IPS-18c (cell line): ENCODE measurements around the gene KRR1.
"Not testable (repeated sequence)": the region's sequence is repeated elsewhere in the genome, so short reads cannot be mapped to it uniquely, and the experiment has no call there.

Experiments used
- H3K4me3 ChIP-seq: 2 replicates; pipeline ENCODE4 v1.7.0; 2013; ENCODE audit warnings: low read depth, mild to moderate bottlenecking, low read length, moderate library complexity; ENCODE audit not compliant: insufficient read depth
- H3K9me3 ChIP-seq: one replicate; pipeline ENCODE4 v1.6.1; 2013; ENCODE audit warnings: mild to moderate bottlenecking, low read length, moderate library complexity; ENCODE audit not compliant: control insufficient read depth, insufficient read depth

Gene KRR1

DNA sequence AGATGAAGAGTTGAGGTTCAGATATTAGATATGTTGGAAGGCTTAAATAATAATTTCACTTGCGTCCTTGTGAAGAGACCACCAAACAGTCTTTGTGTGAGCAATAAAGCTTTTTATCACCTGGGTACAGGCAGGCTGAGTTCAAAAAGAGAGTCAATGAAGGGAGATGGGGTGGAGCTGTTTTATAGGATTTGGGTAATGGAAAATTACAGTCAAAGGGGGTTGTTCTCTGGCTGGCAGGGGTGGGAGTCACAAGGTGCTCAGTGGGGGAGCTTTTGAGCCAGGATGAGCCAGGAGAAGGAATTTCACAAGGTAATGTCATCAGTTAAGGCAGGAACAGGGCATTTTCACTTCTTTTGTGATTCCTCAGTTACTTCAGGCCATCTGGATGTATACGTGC, 27.0 kb downstream of the KRR1 start:
- H3K9me3 ChIP-seq, H3K4me3 ChIP-seq: not testable (repeated sequence)

DNA sequence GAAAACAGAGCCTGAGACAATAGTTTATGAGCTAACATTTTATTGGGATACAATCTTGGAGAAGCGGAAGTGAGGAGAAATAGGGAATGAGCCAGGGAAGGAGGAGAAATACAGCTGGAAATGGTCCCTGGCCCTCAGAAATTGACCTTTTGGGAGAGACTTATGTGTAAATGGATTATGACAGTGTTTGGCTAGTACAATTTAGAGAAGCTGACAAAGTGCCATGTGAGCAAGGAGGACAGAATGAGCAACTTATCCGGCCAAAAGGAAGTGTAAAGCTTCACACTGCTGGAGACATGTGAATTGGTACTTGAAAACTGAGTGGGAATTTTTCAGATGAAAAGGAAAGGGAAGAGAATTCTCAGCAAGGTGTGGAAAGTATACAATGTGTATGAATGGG, 28.0 kb downstream of the KRR1 start:
- Histone ChIP-seq H3K4me3 (no peak overlapping the region), H3K9me3 (no peaks in the 10 kb centered on the region)

GRCh38 chr12:75482646-75483045, 28.8 kb downstream of the KRR1 start:
- Histone ChIP-seq H3K9me3 (no peaks in the 10 kb centered on the region), H3K4me3 (no peak overlapping the region)

- no peak overlapping the region for H3K4me3 ChIP-seq
These were observed 29.6 kb downstream of the KRR1 start for GRCh38 chr12:75481774-75482173.

DNA sequence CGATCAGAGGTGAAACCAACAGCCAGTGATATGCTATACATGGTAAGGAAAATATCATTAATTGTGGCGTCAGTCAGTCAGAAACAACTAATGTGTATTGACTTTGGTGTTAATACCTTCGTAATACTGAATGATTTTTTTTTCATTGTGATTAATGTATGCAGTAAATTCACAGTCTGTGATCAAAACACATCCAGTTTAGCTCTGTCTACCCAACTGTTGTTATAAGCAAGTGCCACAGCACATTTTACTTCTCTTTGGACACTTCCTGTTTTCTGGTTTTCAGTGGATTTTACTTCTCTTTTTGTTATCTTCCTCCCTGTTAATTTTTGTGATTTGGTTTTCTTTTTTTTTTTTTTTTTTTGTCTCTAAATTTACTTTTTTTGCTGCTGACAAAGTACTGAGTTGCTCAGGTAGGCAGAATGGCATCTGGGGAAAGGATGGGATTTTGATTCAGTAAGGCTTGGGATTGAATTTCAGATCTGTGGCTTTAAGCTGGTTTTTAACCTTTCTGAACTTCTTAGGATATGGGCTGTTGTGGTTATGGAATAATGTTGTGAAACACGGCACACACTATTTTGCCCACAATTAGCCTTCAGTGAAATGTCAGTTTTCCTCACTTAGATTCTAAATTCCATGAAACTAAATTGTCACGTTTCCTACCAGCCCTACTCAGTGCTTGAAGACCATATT, 30.2 kb downstream of the KRR1 start:
- Histone ChIP-seq H3K9me3 (no peaks in the 10 kb centered on the region), H3K4me3 (no peak overlapping the region)

More at GRCh38 chr12:75481774-75482173, 29.6 kb downstream of the KRR1 start:
- H3K9me3 ChIP-seq: no peaks in the 10 kb centered on the region

- no peaks in the 10 kb centered on the region for H3K9me3 ChIP-seq
- H3K4me3 ChIP-seq: no peak within 1 kb of the TSS
These were observed 30.9 kb downstream of the KRR1 start, which contains the start of gene GLIPR1 for GRCh38 chr12:75480469-75480949. Gene GLIPR1 (plus strand): TSS chr12:75480755. CDS start chr12:75480881, 126 bp downstream.

- H3K9me3 ChIP-seq: no peaks in the 10 kb centered on the region
- no peak overlapping the region for H3K4me3 ChIP-seq
These were observed 31.4 kb downstream of the KRR1 start for GRCh38 chr12:75479963-75480461.

- no peak overlapping the region for H3K4me3 ChIP-seq
- no peaks in the 10 kb centered on the region for H3K9me3 ChIP-seq
These were observed 33.2 kb downstream of the KRR1 start for GRCh38 chr12:75478116-75478794.

DNA sequence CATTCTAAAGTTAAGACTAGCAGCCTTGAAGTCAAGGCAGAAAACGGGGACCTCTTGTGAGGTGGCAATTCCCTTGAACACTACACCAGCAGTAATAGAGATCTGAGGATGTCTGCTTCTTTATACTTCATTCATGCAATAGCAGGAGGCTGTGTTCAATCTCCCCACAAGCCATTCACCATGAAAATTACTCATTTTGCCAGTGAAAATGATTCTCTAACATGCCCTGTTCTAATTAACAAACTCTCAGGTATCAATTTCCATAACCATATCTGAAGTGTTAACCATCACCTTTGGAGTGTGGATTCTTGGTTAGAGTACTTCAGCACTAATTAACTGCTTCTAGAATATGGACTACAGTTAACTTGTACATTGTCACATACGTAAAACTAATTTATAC, 34.3 kb downstream of the KRR1 start:
- H3K4me3 ChIP-seq: no peak overlapping the region

DNA sequence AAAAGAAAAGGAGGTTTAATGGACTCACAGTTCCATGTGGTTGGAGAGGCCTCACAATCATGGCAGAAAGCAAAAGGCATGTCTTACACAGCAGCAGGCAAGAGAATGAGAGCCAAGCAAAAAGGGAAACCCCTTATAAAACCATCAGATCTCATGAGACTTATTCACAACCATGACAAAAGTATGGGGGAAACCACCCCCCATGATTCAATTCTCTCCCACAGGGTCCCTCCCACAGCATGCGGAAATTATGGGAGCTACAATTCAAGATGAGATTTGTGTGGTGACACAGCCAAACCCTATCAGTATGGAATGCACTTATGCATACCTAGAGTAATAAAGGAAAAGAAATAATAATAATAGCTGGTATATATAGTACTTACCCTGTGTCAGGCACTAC, 35.3 kb downstream of the KRR1 start:
- H3K4me3 ChIP-seq: no peak overlapping the region
- no peaks in the 10 kb centered on the region for H3K9me3 ChIP-seq

More for the DNA sequence above, 34.3 kb downstream of the KRR1 start:
- H3K9me3 ChIP-seq: no peaks in the 10 kb centered on the region

DNA sequence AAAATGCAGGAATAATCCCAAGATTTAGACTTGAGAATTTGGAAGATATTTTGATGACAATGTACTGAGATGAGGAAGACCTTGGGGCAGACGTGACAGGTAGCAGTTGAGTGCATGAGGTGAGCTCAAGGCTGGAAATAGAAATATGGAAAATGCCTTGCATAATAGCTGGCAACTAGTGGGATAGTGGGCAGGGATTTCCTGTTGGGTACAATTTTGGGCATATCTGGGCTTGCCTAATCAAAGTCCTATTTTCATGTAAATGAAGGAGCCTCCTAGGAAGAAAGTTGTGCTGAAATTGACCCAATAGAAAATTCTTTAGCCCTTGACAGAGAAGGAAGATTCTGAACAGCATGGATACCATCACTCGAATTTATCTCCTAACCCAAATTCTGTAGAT, 37.3 kb downstream of the KRR1 start:
- Histone ChIP-seq H3K4me3 (no peak overlapping the region), H3K9me3 (no peaks in the 10 kb centered on the region)

DNA sequence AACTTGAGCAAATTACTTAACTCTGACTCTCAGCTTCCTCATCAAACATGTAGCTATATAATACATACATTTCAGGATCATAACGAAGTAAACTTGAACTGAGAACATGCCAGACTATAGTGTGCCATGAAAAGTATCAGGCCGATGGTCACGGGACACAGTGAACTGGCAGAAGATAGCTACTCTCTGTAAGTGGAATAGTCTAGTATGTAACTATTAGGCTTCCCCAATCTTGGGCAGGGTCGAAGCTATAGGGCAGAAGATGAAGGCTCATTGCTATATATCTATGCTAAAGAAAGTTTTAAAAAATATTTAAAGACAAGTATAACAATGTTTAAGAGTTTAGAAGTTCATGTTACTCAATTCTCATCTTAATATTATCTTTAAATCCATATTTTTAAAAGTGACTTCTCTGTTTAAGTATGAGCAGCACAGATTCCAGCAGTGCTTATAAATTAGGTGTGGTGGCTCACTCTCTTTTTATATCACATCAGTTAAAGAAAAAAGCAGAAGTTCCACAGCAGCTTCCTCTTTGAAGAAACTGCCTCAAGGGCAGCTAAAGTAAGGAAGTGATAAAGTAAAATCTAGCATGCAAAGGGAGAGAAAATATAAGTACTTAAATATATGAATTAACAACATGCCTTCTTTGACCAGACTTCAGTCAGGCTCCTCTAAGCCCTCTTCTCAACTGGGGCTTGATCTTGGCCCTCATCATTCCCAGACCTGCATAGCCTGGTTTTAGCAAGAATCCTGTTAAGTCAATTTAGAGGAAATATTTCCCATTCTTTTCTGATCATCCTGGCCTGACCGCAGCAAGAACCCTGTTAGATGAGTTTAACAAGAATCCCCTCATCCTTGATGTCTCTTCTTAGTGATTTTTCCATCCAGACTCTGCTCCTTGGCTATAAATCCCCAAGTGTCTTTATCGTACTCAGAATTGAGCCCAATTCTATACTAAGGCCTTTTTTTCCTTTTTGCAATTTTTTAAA, 39.2 kb downstream of the KRR1 start:
- Histone ChIP-seq H3K9me3 (no peaks in the 10 kb centered on the region), H3K4me3 (no peak overlapping the region)

DNA sequence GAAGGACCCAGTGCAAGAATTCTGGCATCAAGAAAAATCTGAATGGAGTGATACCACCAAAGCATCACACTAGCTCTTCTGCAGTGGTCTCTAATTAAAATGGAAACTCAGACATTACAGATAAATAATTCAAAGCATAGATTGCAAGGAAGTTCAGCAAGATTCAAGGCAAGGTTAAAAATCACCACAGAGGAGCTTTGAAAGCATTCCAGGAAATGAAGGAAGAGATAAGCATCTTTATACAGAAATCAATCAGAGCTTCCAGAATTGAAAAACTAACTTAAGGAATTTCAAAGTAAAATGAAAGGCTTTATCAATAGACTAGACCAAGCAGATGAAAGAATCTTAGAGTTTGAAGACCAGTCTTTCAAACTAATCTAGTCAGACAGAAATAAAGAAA, 51.2 kb downstream of the KRR1 start:
- Histone ChIP-seq H3K9me3 (peaks cover 6% of the 10 kb centered on the region), H3K4me3 (no peak overlapping the region)

GRCh38 chr12:75459755-75460154, 51.7 kb downstream of the KRR1 start:
- no peak overlapping the region for H3K4me3 ChIP-seq
- H3K9me3 ChIP-seq: peaks cover 6% of the 10 kb centered on the region

GRCh38 chr12:75457866-75458265, 53.5 kb downstream of the KRR1 start:
- H3K9me3 ChIP-seq: not testable (repeated sequence)

GRCh38 chr12:75457191-75457590, 54.2 kb downstream of the KRR1 start:
- Histone ChIP-seq H3K4me3 (no peak overlapping the region), H3K9me3 (peaks cover 6% of the 10 kb centered on the region)

More at GRCh38 chr12:75457866-75458265, 53.5 kb downstream of the KRR1 start:
- H3K4me3 ChIP-seq: not testable (repeated sequence)

DNA sequence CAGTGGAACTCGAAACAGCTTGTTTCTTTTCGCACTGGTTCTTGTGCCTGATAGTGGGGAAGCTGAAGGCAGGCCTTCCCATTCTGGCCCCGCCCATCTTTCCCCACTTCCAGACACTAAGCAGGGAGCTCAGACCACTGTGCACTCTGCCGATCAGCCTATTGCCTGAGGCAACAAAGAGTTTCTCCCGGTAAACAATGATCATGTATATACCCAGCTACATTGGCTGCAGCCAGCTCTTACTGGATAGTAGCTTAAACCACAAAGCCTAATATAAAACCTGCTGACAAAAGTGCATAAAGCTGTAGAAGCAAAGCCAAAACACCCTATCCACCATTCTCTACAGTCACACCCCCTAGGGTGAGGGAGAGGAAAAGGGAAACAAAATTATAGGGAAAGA, 55.6 kb downstream of the KRR1 start:
- H3K9me3 ChIP-seq: peaks cover 6% of the 10 kb centered on the region

More for the DNA sequence above, 55.6 kb downstream of the KRR1 start:
- no peak overlapping the region for H3K4me3 ChIP-seq
